Small intestine (tissue), 7 donors: ENCODE results near the gene DHRSX. TPM values are rescaled to one million over a fixed set of nuclear protein-coding genes. Genes with fewer than 3 reads are reported as not detected.

Experiments
- DNase-seq, 2 donors: peaks; one replicate each; pipeline versions ENCODE4 v3.0.0 to v3.0.0-alpha.2; 2013
- FAIRE-seq: peaks from 2 replicates; lab custom pipeline; 2012; peaks lifted over from hg19 to GRCh38; lab: Jason Lieb, UNC
- H3K27ac ChIP-seq, 3 donors: one replicate each; pipeline ENCODE4 v1.5.1; 2013; ENCODE audit warnings: low read length in 2 of 3, mild to moderate bottlenecking in 2 of 3, control low read depth in 1 of 3, inconsistent platforms in 1 of 3, low read depth in 1 of 3, moderate library complexity in 1 of 3
- H3K27me3 ChIP-seq, 3 donors: one replicate each; pipeline ENCODE4 v1.6.1; 2013; ENCODE audit warnings: low read length in 3 of 3, inconsistent platforms in 1 of 3; ENCODE audit not compliant: control insufficient read depth in 3 of 3, insufficient read depth in 3 of 3
- H3K36me3 ChIP-seq, 3 donors: one replicate each; pipeline ENCODE4 v1.6.1; 2013; ENCODE audit warnings: low read length in 3 of 3, inconsistent platforms in 1 of 3, low read depth in 1 of 3, mild to moderate bottlenecking in 1 of 3, moderate library complexity in 1 of 3; ENCODE audit not compliant: control insufficient read depth in 3 of 3, insufficient read depth in 2 of 3
- H3K4me1 ChIP-seq, 3 donors: one replicate each; pipeline ENCODE4 v1.6.1; 2013; ENCODE audit warnings: low read length in 2 of 3, inconsistent platforms in 1 of 3, low read depth in 1 of 3, mild to moderate bottlenecking in 1 of 3, moderate library complexity in 1 of 3; ENCODE audit not compliant: control insufficient read depth in 3 of 3, insufficient read depth in 2 of 3
- H3K4me3 ChIP-seq, 3 donors: one replicate each; pipeline ENCODE4 v1.5.1; 2013; ENCODE audit warnings: low read length in 3 of 3, control low read depth in 1 of 3, inconsistent platforms in 1 of 3, low read depth in 1 of 3, mild to moderate bottlenecking in 1 of 3, moderate library complexity in 1 of 3
- H3K9me3 ChIP-seq, 2 donors: one replicate each; pipeline ENCODE4 v1.6.1; 2013; ENCODE audit warnings: low read depth in 1 of 2, low read length in 1 of 2; ENCODE audit not compliant: control insufficient read depth in 2 of 2, insufficient read depth in 1 of 2
- WGBS, 3 donors: extraction: QIAGEN DNeasy Blood & Tissue Kit; methylation state at CpG; one replicate each; pipeline ENCODE4 v1.1.7; 2013; 5-methylcytosine and 5-hydroxymethylcytosine counted together
- polyA plus RNA-seq, 4 donors: library from polyadenylated mRNA; stranded (reverse) in 3 of 4; unstranded in 1 of 4; fragments of 200-250 nt in 3 of 4; fragments of 120-200 nt in 1 of 4; gene quantifications; one replicate each; pipeline versions ENCODE4 v1.2.1 to v1.2.3, GENCODE V29; 2013
- donor health status: healthy with polysubstance abuse.
- donor health status: control.
- donor health status: control.
- donor health status: Bipolar disorder and iron deficiency.
- donor health status: healthy.

The DHRSX gene
- polyA plus RNA-seq, 4 donors = 7.2 to 25.2 (median 12.1) TPM

DNA sequence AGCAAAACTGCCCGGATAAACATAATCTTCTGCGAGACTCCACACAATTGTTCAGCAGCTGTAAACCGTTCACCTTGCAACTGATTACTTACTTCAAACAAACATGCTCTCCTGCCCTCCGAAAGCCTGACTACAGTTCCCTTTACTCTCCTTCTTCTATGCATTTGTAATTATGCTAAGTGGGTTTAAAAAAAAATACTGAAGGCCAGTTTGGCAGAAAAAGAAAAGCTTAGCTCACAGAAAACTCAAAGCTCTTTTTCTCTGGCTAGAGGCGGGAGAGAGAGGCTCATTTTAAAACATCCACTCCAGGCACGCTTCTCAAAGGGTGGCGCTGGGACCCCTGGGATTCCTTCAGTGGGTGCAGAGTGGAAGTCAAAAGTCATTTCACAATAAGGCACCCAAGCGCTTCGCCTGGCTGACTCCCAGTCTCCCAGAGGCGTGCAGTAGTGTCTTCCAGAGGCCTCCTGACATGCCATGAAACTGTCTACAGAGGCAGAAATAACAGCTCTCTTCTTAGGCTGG is 1.9 kb downstream of the DHRSX start:
- Histone ChIP-seq H3K27ac (peak overlapping the region; percentile 82 to 99 (median 94)), H3K36me3 (peaks cover 0 to 13% (median 3%) of the 10 kb centered on the region in 3 donors), H3K27me3 (no peaks in the 10 kb centered on the region), H3K9me3 (no peaks in the 10 kb centered on the region), H3K4me1 (peaks cover 0 to 22% (median 13%) of the 10 kb centered on the region in 3 donors), H3K4me3 (peak overlapping the region in 2 of 3 donors; percentile 84 to 98)
- FAIRE-seq (no peak), DNase-seq (peak; percentile 62 to 82)
- WGBS, 3 donors = 13 to 24% (median 21%) methylated on average over 10 of the region's 10 CpGs

GRCh38 chrX:2497961-2498780 is 2.6 kb downstream of the DHRSX start:
- peak overlapping the region in 2 of 3 donors; percentile 84 to 98 for H3K4me3 ChIP-seq
- H3K27ac ChIP-seq = peak overlapping the region; percentile 82 to 99 (median 94)
- FAIRE-seq (no peak), DNase-seq (peak; percentile 82 to 89)
- no peaks in the 10 kb centered on the region for H3K9me3 ChIP-seq
- H3K4me1 ChIP-seq = peaks cover 0 to 22% (median 13%) of the 10 kb centered on the region in 3 donors
- H3K36me3 ChIP-seq = peaks cover 0 to 17% (median 3%) of the 10 kb centered on the region in 3 donors
- 14 to 38% (median 28%) methylated on average over 11 of the region's 11 CpGs for WGBS, 3 donors
- no peaks in the 10 kb centered on the region for H3K27me3 ChIP-seq

- 83 to 85% (median 83%) methylated on average over 14 of the region's 14 CpGs for WGBS, 3 donors
- no peak for FAIRE-seq
- H3K4me1 ChIP-seq = peaks cover 0 to 18% (median 15%) of the 10 kb centered on the region in 3 donors
These were observed 5.2 kb downstream of the DHRSX start for GRCh38 chrX:2495595-2495994.

GRCh38 chrX:2492531-2493218 is 8.1 kb downstream of the DHRSX start:
- WGBS, 3 donors = 84 to 93% (median 91%) methylated on average over 22 of the region's 22 CpGs
- Histone ChIP-seq H3K27me3 (no peaks in the 10 kb centered on the region), H3K4me1 (peaks cover 0 to 7% (median 6%) of the 10 kb centered on the region in 3 donors), H3K4me3 (no peak overlapping the region), H3K27ac (no peak overlapping the region), H3K9me3 (no peaks in the 10 kb centered on the region), H3K36me3 (peaks cover 11 to 64% (median 12%) of the 10 kb centered on the region in 3 donors)
- DNase-seq (no peak), FAIRE-seq (no peak)

More at GRCh38 chrX:2495595-2495994, 5.2 kb downstream of the DHRSX start:
- Histone ChIP-seq H3K9me3 (no peaks in the 10 kb centered on the region), H3K27ac (no peak overlapping the region), H3K27me3 (no peaks in the 10 kb centered on the region), H3K36me3 (peaks cover 0 to 34% (median 8%) of the 10 kb centered on the region in 3 donors), H3K4me3 (no peak overlapping the region)
- DNase-seq = no peak

- H3K4me3 ChIP-seq = no peak overlapping the region
- DNase-seq (no peak), FAIRE-seq (no peak)
- peaks cover 0 to 2% (median 0%) of the 10 kb centered on the region in 3 donors for H3K4me1 ChIP-seq
- H3K27me3 ChIP-seq = no peaks in the 10 kb centered on the region
- H3K27ac ChIP-seq = no peak overlapping the region
- 94 to 96% (median 95%) methylated on average over 21 to 22 of the region's 22 CpGs for WGBS, 3 donors
- H3K9me3 ChIP-seq = no peaks in the 10 kb centered on the region
- H3K36me3 ChIP-seq = peaks cover 11 to 74% (median 17%) of the 10 kb centered on the region in 3 donors
These were observed 10.1 kb downstream of the DHRSX start for GRCh38 chrX:2490634-2491033.

GRCh38 chrX:2489446-2490445 is 11.0 kb downstream of the DHRSX start:
- no peak for FAIRE-seq
- Histone ChIP-seq H3K27me3 (no peaks in the 10 kb centered on the region), H3K4me1 (peaks cover 0 to 3% (median 2%) of the 10 kb centered on the region in 3 donors), H3K27ac (no peak overlapping the region), H3K4me3 (no peak overlapping the region), H3K9me3 (no peaks in the 10 kb centered on the region), H3K36me3 (peaks cover 7 to 75% (median 17%) of the 10 kb centered on the region in 3 donors)
- no peak for DNase-seq
- 97% methylated on average over 65 of the region's 65 CpGs for WGBS, 3 donors

GRCh38 chrX:2488621-2489285 is 12.0 kb downstream of the DHRSX start:
- Histone ChIP-seq H3K27me3 (no peaks in the 10 kb centered on the region), H3K9me3 (no peaks in the 10 kb centered on the region), H3K4me3 (no peak overlapping the region), H3K4me1 (peaks cover 0 to 3% (median 2%) of the 10 kb centered on the region in 3 donors), H3K36me3 (peaks cover 7 to 81% (median 17%) of the 10 kb centered on the region in 3 donors), H3K27ac (no peak overlapping the region)
- no peak for FAIRE-seq
- 96 to 98% (median 97%) methylated on average over 48 to 50 of the region's 50 CpGs for WGBS, 3 donors
- DNase-seq = no peak
